ENCODE results near the gene SH3GL1.

DNA sequence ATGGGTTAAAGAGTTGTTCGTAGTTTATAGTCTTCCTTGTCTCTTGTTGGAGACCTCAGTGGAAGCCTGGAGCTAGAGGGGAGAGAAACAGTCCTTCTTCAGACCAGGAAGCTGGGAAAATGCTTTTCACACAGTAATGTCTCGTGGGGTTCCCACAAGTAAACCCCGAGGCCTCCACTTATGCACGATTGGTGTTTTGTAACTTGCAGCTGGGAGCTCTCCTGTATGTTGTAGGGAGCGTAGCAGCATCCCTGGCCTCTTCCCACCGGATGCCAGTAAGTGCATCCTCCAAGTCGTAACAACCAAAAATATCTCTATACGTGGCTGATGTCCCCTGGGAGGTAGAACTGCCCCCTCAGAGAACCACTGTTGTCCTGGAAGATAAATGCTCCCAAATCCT lies 5.6 kb upstream of the SH3GL1 start:
- TF ChIP-seq, protein P1, sequence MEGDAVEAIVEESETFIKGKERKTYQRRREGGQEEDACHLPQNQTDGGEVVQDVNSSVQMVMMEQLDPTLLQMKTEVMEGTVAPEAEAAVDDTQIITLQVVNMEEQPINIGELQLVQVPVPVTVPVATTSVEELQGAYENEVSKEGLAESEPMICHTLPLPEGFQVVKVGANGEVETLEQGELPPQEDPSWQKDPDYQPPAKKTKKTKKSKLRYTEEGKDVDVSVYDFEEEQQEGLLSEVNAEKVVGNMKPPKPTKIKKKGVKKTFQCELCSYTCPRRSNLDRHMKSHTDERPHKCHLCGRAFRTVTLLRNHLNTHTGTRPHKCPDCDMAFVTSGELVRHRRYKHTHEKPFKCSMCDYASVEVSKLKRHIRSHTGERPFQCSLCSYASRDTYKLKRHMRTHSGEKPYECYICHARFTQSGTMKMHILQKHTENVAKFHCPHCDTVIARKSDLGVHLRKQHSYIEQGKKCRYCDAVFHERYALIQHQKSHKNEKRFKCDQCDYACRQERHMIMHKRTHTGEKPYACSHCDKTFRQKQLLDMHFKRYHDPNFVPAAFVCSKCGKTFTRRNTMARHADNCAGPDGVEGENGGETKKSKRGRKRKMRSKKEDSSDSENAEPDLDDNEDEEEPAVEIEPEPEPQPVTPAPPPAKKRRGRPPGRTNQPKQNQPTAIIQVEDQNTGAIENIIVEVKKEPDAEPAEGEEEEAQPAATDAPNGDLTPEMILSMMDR (IDR thresholded peaks at IDR 0.05): no peak
- TF ChIP-seq POLR2A (IDR thresholded peaks at IDR 0.05): no peak

All from gastroesophageal sphincter (tissue), 3 donors.